Caco-2 (cell line): ENCODE data around the gene ZNF579. TPM values are rescaled to one million over a fixed set of nuclear protein-coding genes. Genes with fewer than 3 reads are reported as not detected.

Experiments used
- BruUV-seq: library from RNA; stranded (reverse); fragments of 400-500 nt; replicated peaks from 2 replicates; lab custom pipeline; 2021; lab: Mats Ljungman, UMichigan
- CTCF ChIA-PET: fragments of 300-600 bp; sonication (Branson Sonifier 250); formaldehyde crosslinking; loops from one replicate; lab custom pipeline; 2022; ENCODE audit warnings: antibody characterized with exemption; lab: Charles Lee
- POLR2A ChIA-PET: fragments of 300-600 bp; sonication (Branson Sonifier 250); formaldehyde crosslinking; loops from one replicate; lab custom pipeline; 2022; ENCODE audit warnings: antibody characterized with exemption; lab: Charles Lee
- DNase-seq, 2 experiments: peaks; one replicate each; pipeline versions ENCODE4 v3.0.0 to v3.0.0-alpha.2; 2020 to 2022
- H3K27me3 ChIP-seq: replicated peaks from 2 replicates; pipeline ENCODE4 v1.6.0; 2011; ENCODE audit warnings: low read length; ENCODE audit not compliant: control insufficient read depth, insufficient read depth
- H3K36me3 ChIP-seq: 2 replicates; pipeline ENCODE4 v1.5.1; 2011; ENCODE audit warnings: low read length; ENCODE audit not compliant: control insufficient read depth, insufficient read depth
- H3K4me1 ChIP-seq: fragments of 250-450 bp; sonication (Bioruptor Pico); 2 replicates; pipeline ENCODE4 v1.5.1; 2020; ENCODE audit warnings: mild to moderate bottlenecking
- H3K4me3 ChIP-seq: 2 replicates; pipeline ENCODE4 v1.5.1; 2011; ENCODE audit warnings: low read depth, mild to moderate bottlenecking, control low read depth, low read length
- H3K9me3 ChIP-seq: fragments of 250-450 bp; sonication (Bioruptor Pico); 2 replicates; pipeline ENCODE4 v1.5.1; 2020; ENCODE audit warnings: mild to moderate bottlenecking, moderate library complexity
- H3K27ac Mint-ChIP-seq: one replicate; pipeline ENCODE4 v1.8.0; 2022; ENCODE audit warnings: mixed read lengths; ENCODE audit not compliant: unreplicated experiment
- H3K27me3 Mint-ChIP-seq: one replicate; pipeline ENCODE4 v1.8.0; 2022; ENCODE audit warnings: mixed read lengths; ENCODE audit not compliant: insufficient read depth, unreplicated experiment
- H3K36me3 Mint-ChIP-seq: one replicate; pipeline ENCODE4 v1.8.0; 2022; ENCODE audit warnings: mild to moderate bottlenecking, mixed read lengths; ENCODE audit not compliant: insufficient read depth, unreplicated experiment
- H3K4me1 Mint-ChIP-seq: one replicate; pipeline ENCODE4 v1.8.0; 2022; ENCODE audit warnings: low read depth, mixed read lengths; ENCODE audit not compliant: unreplicated experiment
- H3K4me3 Mint-ChIP-seq: one replicate; pipeline ENCODE4 v1.8.0; 2022; ENCODE audit warnings: mild to moderate bottlenecking, moderate library complexity, mixed read lengths; ENCODE audit not compliant: unreplicated experiment
- H3K9me3 Mint-ChIP-seq: one replicate; pipeline ENCODE4 v1.8.0; 2022; ENCODE audit warnings: mixed read lengths; ENCODE audit not compliant: unreplicated experiment
- CTCF ChIP-seq, 2 experiments: fragments of 200-600 bp in 1 of 2; IDR thresholded peaks; 1 replicate in 1 of 2; 2 replicates in 1 of 2; pipeline versions ENCODE4 v1.5.1 to v1.8.0; 2011 to 2022; ENCODE audit warnings: antibody characterized with exemption in 1 of 2, control low read depth in 1 of 2, inconsistent platforms in 1 of 2, low read depth in 1 of 2, low read length in 1 of 2, mild to moderate bottlenecking in 1 of 2, moderate library complexity in 1 of 2; ENCODE audit not compliant: insufficient read depth in 1 of 2, severe bottlenecking in 1 of 2, unreplicated experiment in 1 of 2
- intact Hi-C: fragments of 100-400 bp; cut with micrococcal nuclease; formaldehyde crosslinking; loops from one replicate; pipeline ENCODE4 v1.10.0; 2022; ENCODE audit not compliant: unreplicated experiment
- total RNA-seq: library from RNA; stranded (reverse); gene quantifications from 2 replicates; pipeline ENCODE4 v1.2.3, GENCODE V29; 2022

Gene ZNF579
- total RNA-seq, 1 experiment from 2014 or later: 30.4 TPM

DNA sequence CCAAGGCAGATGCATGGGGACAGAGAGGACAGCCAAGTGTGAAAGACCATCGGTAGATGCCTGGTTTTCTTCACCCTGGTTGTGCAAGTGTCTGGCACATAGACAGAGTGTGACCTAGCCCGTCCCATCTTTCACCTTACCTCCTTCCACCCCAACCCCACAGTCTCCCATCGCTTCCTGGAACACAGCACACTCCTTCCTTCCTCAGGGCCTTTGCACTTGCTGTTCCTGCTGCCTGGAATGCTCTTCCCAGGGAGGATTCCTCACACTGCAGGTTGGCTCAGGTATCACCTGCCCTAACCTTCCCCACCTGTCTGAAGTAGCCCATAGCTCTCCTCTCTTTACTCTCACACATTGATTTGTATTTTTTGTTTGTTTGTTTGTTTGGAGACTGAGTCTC is 15.7 kb upstream of the ZNF579 start:
- intact Hi-C loops: no loop called here
- no peak overlapping the region for H3K27ac Mint-ChIP-seq
- no peak overlapping the region for H3K4me3 Mint-ChIP-seq
- no peaks in the 10 kb centered on the region for H3K27me3 Mint-ChIP-seq
- no TSS peak for BruUV-seq
- POLR2A ChIA-PET: no interaction called here
- H3K9me3 Mint-ChIP-seq: peaks cover 9% of the 10 kb centered on the region
- H3K36me3 Mint-ChIP-seq: peaks cover 65% of the 10 kb centered on the region
- H3K27me3 ChIP-seq: no peaks in the 10 kb centered on the region
- CTCF ChIA-PET: no interaction called here
- H3K4me1 Mint-ChIP-seq: peaks cover 14% of the 10 kb centered on the region
- DNase-seq: no peak
- H3K36me3 ChIP-seq: peaks cover 3% of the 10 kb centered on the region
- no peak for TF ChIP-seq CTCF (IDR thresholded peaks at IDR 0.05; ENCODE audit: insufficient read depth in 1 of 2, low read depth in 1 of 2, low read length in 1 of 2, severe bottlenecking in 1 of 2, unreplicated experiment in 1 of 2)
- H3K4me3 ChIP-seq: no peak overlapping the region
- peaks cover 5% of the 10 kb centered on the region for H3K4me1 ChIP-seq
- no peaks in the 10 kb centered on the region for H3K9me3 ChIP-seq

GRCh38 chr19:55594996-55595545 is 14.4 kb upstream of the ZNF579 start:
- peaks cover 14% of the 10 kb centered on the region for H3K4me1 Mint-ChIP-seq
- H3K4me3 ChIP-seq: no peak overlapping the region
- no peaks in the 10 kb centered on the region for H3K27me3 ChIP-seq
- peaks cover 63% of the 10 kb centered on the region for H3K36me3 Mint-ChIP-seq
- H3K36me3 ChIP-seq: peaks cover 3% of the 10 kb centered on the region
- H3K4me1 ChIP-seq: peaks cover 5% of the 10 kb centered on the region
- ChIA-PET CTCF (interaction anchor here (0.7 kb wide), 1 partner anchor 31 kb away, joined by 3 read pairs; no protein-coding TSS in a partner anchor), POLR2A (no interaction called here)
- no peak overlapping the region for H3K4me3 Mint-ChIP-seq
- H3K27ac Mint-ChIP-seq: peak overlapping the region; percentile 25
- H3K9me3 Mint-ChIP-seq: peaks cover 9% of the 10 kb centered on the region
- no peak for TF ChIP-seq CTCF (IDR thresholded peaks at IDR 0.05; ENCODE audit: insufficient read depth in 1 of 2, low read depth in 1 of 2, low read length in 1 of 2, severe bottlenecking in 1 of 2, unreplicated experiment in 1 of 2)
- no peaks in the 10 kb centered on the region for H3K27me3 Mint-ChIP-seq
- no peak for DNase-seq
- no TSS peak for BruUV-seq
- intact Hi-C loops: no loop called here
- no peaks in the 10 kb centered on the region for H3K9me3 ChIP-seq

GRCh38 chr19:55593096-55593772 is 12.6 kb upstream of the ZNF579 start:
- Mint-ChIP-seq H3K36me3 (peaks cover 50% of the 10 kb centered on the region), H3K27ac (no peak overlapping the region), H3K4me3 (no peak overlapping the region), H3K4me1 (peaks cover 12% of the 10 kb centered on the region), H3K27me3 (no peaks in the 10 kb centered on the region), H3K9me3 (peaks cover 1% of the 10 kb centered on the region)
- no peak for TF ChIP-seq CTCF (IDR thresholded peaks at IDR 0.05; ENCODE audit: insufficient read depth in 1 of 2, low read depth in 1 of 2, low read length in 1 of 2, severe bottlenecking in 1 of 2, unreplicated experiment in 1 of 2)
- intact Hi-C loops: no loop called here
- ChIA-PET POLR2A (no interaction called here), CTCF (no interaction called here)
- Histone ChIP-seq H3K4me3 (no peak overlapping the region), H3K4me1 (no peaks in the 10 kb centered on the region; the same call in none of the 2 replicates), H3K27me3 (no peaks in the 10 kb centered on the region), H3K9me3 (no peaks in the 10 kb centered on the region), H3K36me3 (peaks cover 3% of the 10 kb centered on the region)
- BruUV-seq: no TSS peak
- no peak for DNase-seq
